Muscle of back (tissue), 11 donors: ENCODE data around the gene RFX8. TPM values are rescaled to one million over a fixed set of nuclear protein-coding genes. Genes with fewer than 3 reads are reported as not detected.
"Not testable (repeated sequence)": the region's sequence is repeated elsewhere in the genome, so short reads cannot be mapped to it uniquely, and the experiment has no call there.

ENCODE experiments used
- DNase-seq, 3 donors: peaks; one replicate each; pipeline versions ENCODE4 v3.0.0 to v3.0.0-alpha.2; 2013
- polyA plus RNA-seq, 10 donors: library from polyadenylated mRNA; unstranded; fragments of 120-200 nt; gene quantifications; one replicate each; pipeline ENCODE4 v1.2.1, GENCODE V29; 2013; ENCODE audit not compliant: insufficient read length in 10 of 10

The RFX8 gene
- polyA plus RNA-seq, 10 donors, result 2.4 to 3.9 (median 2.7) TPM

GRCh38 chr2:101442042-101442666 is 32.8 kb downstream of the RFX8 start:
- peak in 1 of 3 donors; percentile 64 for DNase-seq

GRCh38 chr2:101440127-101440738 is 34.7 kb downstream of the RFX8 start:
- DNase-seq, result peak in 1 of 3 donors; percentile 70

DNA sequence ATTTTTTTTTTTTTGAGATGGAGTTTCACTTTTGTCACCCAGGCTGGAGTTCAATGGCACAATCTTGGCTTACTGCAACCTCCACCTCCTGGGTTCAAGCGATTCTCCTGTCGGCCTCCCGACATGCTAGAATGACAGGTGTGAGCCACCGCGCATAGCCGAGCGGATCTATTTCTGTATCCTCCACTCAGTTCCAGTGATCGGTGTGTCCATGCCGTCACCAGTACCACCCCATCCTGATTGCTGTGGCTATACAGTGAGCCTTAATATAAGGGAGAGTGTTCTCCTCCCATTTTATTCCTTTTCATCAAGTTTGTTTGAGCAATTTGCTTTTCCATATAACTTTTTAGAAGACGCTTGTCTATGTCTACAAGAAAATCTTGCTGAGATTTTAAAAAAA is 35.2 kb downstream of the RFX8 start:
- DNase-seq, result no peak

DNA sequence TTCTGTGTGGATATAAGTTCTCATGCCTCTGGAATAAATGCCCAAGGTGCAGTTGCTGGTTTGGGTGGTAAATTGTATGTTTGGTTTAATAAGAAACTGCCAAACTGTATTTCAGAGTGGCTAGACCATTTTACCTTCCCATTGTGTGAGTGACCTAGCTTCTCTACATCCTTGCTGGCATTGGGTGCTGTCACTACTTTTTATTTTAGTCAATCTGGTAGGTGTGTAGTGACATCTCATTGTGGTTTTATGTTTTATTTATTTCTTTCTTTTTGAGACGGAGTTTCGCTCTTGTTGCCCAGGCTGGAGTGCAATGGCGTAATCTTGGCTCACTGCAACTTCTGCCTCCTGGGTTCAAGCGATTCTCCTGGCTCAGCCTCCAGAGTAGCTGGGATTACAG is 36.4 kb downstream of the RFX8 start:
- DNase-seq, result not testable (repeated sequence)

DNA sequence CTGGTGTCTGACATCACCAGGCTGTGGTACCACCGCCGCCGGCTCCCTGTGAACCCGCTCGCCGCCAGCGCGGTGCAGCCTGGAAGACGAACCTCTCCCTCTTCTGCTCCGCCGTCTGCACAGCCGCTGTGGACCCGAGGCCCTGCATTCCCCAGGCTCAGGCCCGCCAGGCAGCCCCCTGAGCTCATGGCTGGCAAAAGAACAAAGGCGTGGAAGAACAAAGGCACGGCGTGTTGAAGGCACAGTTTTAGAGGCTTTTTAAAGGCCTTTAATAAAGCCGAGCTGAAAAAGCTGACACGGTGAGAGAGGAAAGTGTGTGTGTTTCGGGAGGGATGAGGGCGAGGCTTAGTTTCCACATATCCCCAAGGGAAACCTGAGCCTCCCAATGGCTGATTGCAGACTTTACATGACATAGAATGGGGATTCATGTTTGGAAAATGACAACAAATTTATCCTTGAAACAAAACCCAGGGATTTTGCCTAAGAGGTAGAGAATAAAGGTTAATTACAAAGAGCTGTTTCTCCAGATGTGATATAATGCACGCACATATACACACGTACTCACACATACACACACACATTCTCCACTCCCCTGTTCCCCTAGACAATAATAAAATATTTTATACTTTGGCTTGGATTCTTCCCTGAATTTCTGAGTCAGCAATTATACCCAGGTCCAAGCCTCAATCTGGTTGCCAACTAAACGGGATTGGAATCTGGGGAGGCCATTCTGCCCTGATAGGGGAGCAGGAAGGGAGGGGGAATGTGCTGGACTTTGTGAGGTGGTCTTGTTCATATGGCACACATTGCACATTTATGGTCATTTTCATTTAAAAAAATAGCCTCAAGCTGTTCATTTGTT is 39.7 kb downstream of the RFX8 start:
- DNase-seq, result peak; percentile 51 to 77 (median 60)

- DNase-seq, result peak in 1 of 3 donors; percentile 24
Observed at GRCh38 chr2:101433465-101433864, 41.4 kb downstream of the RFX8 start.

DNA sequence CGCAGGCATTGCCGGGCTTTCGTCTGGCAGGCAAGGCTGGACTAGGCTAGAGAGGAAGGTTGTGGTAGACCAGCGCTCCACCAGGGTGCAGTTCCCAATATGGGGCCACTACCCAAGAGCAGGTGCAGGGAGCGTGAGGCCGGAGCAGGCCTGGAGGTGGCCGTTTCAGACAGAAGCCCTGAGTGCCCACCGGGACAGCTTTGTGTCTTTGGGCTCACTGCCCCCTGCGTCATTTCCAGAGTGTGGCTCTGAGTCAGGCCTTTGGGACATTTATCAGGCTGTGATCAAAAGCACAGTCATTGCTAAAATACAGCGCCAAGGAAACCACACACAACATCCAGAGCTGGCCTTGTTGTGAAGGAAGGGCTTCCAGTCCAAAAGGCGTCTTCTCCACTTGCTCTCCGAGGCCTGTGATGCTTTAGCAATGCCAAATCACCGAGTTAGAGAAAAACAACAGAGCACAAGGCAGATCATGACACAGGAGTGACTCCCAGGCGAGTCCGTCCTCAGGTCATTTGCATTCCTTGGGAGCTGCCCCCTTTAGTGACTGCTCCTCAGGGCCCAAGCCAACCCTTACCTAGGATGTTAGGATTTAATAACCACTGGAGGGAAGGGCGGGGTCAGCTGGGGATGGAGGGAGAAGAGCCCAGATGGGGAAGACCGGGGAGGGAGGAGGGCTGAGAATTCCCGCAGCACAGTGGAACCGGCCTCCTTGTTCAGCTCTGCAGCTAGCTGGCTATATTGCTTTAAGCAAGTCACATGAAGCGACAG is 42.3 kb downstream of the RFX8 start:
- peak in 1 of 3 donors; percentile 48 for DNase-seq

- DNase-seq, result no peak
Observed at GRCh38 chr2:101431486-101431885, 43.4 kb downstream of the RFX8 start.

- no peak for DNase-seq
Observed at GRCh38 chr2:101430156-101430555, 44.8 kb downstream of the RFX8 start.

- no peak for DNase-seq
Observed at GRCh38 chr2:101429453-101429852, 45.5 kb downstream of the RFX8 start.

- peak in 1 of 3 donors; percentile 39 for DNase-seq
Observed at GRCh38 chr2:101428422-101429176, 46.3 kb downstream of the RFX8 start.

GRCh38 chr2:101427743-101428142 is 47.2 kb downstream of the RFX8 start:
- DNase-seq, result no peak

- no peak for DNase-seq
Observed at GRCh38 chr2:101427240-101427639, 47.7 kb downstream of the RFX8 start.

- no peak for DNase-seq
Observed at GRCh38 chr2:101426822-101427221, 48.1 kb downstream of the RFX8 start.

- no peak for DNase-seq
Observed at GRCh38 chr2:101420623-101421022, 54.3 kb downstream of the RFX8 start.

DNA sequence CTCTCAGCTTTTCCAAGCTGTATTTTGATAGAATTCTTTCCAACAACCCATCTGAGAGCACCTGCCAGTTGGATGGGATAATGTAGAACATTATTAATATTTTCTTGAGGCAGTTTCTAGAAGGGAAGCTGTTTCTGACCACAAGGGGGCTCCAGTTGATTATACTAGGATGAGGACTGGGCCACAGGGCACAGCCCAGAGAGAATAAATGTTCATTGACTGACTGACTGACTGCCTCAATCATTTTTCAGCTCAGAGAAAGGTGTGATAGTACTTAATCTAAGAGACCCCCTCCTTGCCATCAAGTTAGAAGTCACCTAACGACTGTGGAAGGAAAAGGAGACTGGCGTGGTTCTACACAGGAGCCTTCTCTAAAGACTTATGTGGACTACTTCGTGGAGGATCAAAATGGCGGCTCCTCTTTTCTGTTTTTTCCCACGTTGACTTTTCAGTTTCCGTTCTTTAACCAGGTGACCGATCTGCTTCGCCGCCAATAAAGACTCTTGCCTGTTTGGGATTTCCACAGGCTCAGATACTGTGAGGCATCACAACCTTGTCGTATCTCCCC is 55.7 kb downstream of the RFX8 start:
- DNase-seq, result peak in 1 of 3 donors; percentile 81

DNA sequence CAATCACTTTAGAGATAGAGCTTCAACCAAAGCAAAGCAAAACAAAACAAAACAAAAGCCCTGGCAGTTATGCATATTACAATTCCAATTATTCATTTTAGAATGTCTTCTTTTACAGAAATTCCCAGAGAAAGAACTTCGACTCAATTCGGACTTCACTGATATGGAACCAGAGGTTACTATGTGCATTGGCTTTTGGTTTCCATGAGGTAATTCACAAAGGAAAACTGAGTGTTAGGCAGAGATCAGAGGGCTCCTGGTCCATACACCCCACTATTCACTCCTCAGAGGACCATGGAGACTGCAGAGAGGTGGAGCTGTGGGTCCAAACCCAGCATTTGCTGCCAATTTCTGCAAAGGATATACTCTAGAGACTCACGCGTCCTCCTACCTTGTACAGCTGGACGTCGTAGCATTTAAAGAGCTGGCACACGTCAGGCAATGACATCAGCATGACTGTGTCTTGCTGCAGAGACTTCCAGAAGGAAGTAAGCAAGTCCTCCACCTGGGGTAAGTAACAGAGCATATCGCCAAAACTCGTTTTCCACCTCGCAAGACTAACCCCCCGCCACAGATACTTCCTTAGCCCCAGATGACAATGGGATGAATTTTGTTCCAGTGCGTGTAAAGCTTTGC is 56.3 kb downstream of the RFX8 start:
- peak in 2 of 3 donors; percentile 65 to 89 for DNase-seq

GRCh38 chr2:101416609-101417008 is 58.3 kb downstream of the RFX8 start:
- DNase-seq, result no peak

GRCh38 chr2:101415884-101416283 is 59.0 kb downstream of the RFX8 start:
- DNase-seq, result no peak

GRCh38 chr2:101415220-101415619 is 59.7 kb downstream of the RFX8 start:
- DNase-seq, result no peak
